GM11168 (cell line): ENCODE results near the gene CDC42BPG.

Experiments
- in situ Hi-C: fragments of 300-500 bp; cut with MboI; formaldehyde crosslinking; loops from one replicate; pipeline ENCODE4 v1.12.0; 2022; ENCODE audit warnings: low sequenced_read_pairs; ENCODE audit not compliant: unreplicated experiment

Gene CDC42BPG

GRCh38 chr11:64851831-64852351 is 7.4 kb upstream of the CDC42BPG start:
- in situ Hi-C loops, result no loop called here

GRCh38 chr11:64850979-64851567 is 6.6 kb upstream of the CDC42BPG start:
- in situ Hi-C loops, result no loop called here

- in situ Hi-C loops, result loop anchor here (5.0 kb wide), 1 partner anchor 43 kb away; no protein-coding TSS in a partner anchor
These were observed 5.3 kb upstream of the CDC42BPG start for GRCh38 chr11:64849598-64850356.

GRCh38 chr11:64848826-64849597 is 4.6 kb upstream of the CDC42BPG start:
- in situ Hi-C loops, result loop anchor here (5.0 kb wide), 1 partner anchor 43 kb away; no protein-coding TSS in a partner anchor

- in situ Hi-C loops, result loop anchor here (5.0 kb wide), 1 partner anchor 44 kb away; no protein-coding TSS in a partner anchor
These were observed 3.9 kb upstream of the CDC42BPG start for GRCh38 chr11:64848214-64848825.

- in situ Hi-C loops, result loop anchor here (5.0 kb wide), 1 partner anchor 45 kb away; no protein-coding TSS in a partner anchor
These were observed 2.7 kb upstream of the CDC42BPG start for GRCh38 chr11:64846998-64847666.

GRCh38 chr11:64845776-64846129 is 1.3 kb upstream of the CDC42BPG start:
- in situ Hi-C loops, result loop anchor here (5.0 kb wide), 1 partner anchor 47 kb away; no protein-coding TSS in a partner anchor

- in situ Hi-C loops, result loop anchor here (5.0 kb wide), 1 partner anchor 47 kb away; no protein-coding TSS in a partner anchor
These were observed 799 bp upstream of the CDC42BPG start for GRCh38 chr11:64845129-64845775.

- in situ Hi-C loops, result no loop called here
These were observed 645 bp downstream of the CDC42BPG start for GRCh38 chr11:64843686-64844329.

- in situ Hi-C loops, result no loop called here
These were observed 1.4 kb downstream of the CDC42BPG start for GRCh38 chr11:64842851-64843685.

GRCh38 chr11:64842366-64842759 is 2.1 kb downstream of the CDC42BPG start:
- in situ Hi-C loops, result no loop called here

GRCh38 chr11:64841592-64842365 is 2.7 kb downstream of the CDC42BPG start:
- in situ Hi-C loops, result no loop called here

GRCh38 chr11:64839887-64840782 is 4.3 kb downstream of the CDC42BPG start:
- in situ Hi-C loops, result no loop called here

- in situ Hi-C loops, result no loop called here
These were observed 5.1 kb downstream of the CDC42BPG start for GRCh38 chr11:64839335-64839734.

GRCh38 chr11:64838600-64839334 is 5.7 kb downstream of the CDC42BPG start:
- in situ Hi-C loops, result no loop called here
